Hepatocyte (in vitro differentiated cells): ENCODE data around the gene STARD9. TPM values are rescaled to one million over a fixed set of nuclear protein-coding genes. Genes with fewer than 3 reads are reported as not detected.

Source experiments
- DNase-seq: peaks from one replicate; pipeline ENCODE4 v3.0.0-alpha.2; 2016; ENCODE audit warnings: low spot score
- H2AFZ ChIP-seq: fragments of 200-600 bp; sonication (generic); 2 replicates; pipeline ENCODE4 v1.6.0; 2016; ENCODE audit warnings: antibody characterized with exemption, mild to moderate bottlenecking
- H3K27ac ChIP-seq: fragments of 200-600 bp; sonication (generic); 2 replicates; pipeline ENCODE4 v1.5.1; 2016; ENCODE audit warnings: mild to moderate bottlenecking
- H3K27me3 ChIP-seq: fragments of 200-600 bp; sonication (generic); 2 replicates; pipeline ENCODE4 v1.6.1; 2016
- H3K36me3 ChIP-seq: fragments of 200-600 bp; sonication (generic); replicated peaks from 2 replicates; pipeline ENCODE4 v1.5.1; 2016; ENCODE audit warnings: low read depth; ENCODE audit not compliant: insufficient read depth
- H3K4me1 ChIP-seq: fragments of 200-600 bp; sonication (generic); 2 replicates; pipeline ENCODE4 v1.5.1; 2016; ENCODE audit warnings: mild to moderate bottlenecking, moderate library complexity; ENCODE audit not compliant: insufficient read depth
- H3K4me2 ChIP-seq: fragments of 200-600 bp; sonication (generic); 2 replicates; pipeline ENCODE4 v1.6.0; 2016
- H3K4me3 ChIP-seq: fragments of 200-600 bp; sonication (generic); 2 replicates; pipeline ENCODE4 v1.5.1; 2016; ENCODE audit warnings: mild to moderate bottlenecking
- H3K79me2 ChIP-seq: fragments of 200-600 bp; sonication (generic); 2 replicates; pipeline ENCODE4 v1.6.0; 2017; ENCODE audit warnings: mild to moderate bottlenecking
- H3K9me2 ChIP-seq: fragments of 200-600 bp; sonication (generic); replicated peaks from 2 replicates; pipeline ENCODE4 v1.6.0; 2017; ENCODE audit warnings: mild to moderate bottlenecking; ENCODE audit not compliant: insufficient read depth
- H3K9me3 ChIP-seq: fragments of 200-600 bp; sonication (generic); 2 replicates; pipeline ENCODE4 v1.5.1; 2016; ENCODE audit warnings: low read depth, mild to moderate bottlenecking
- H4K20me1 ChIP-seq: fragments of 200-600 bp; sonication (generic); 2 replicates; pipeline ENCODE4 v1.6.0; 2016; ENCODE audit warnings: mild to moderate bottlenecking; ENCODE audit not compliant: insufficient read depth, poor library complexity, severe bottlenecking
- EZH2 ChIP-seq: fragments of 200-600 bp; sonication (generic); IDR thresholded peaks from 2 replicates; pipeline ENCODE4 v1.6.1; 2016; ENCODE audit warnings: antibody characterized with exemption, mild to moderate bottlenecking, borderline replicate concordance
- EZH2phosphoT487 ChIP-seq: fragments of 200-600 bp; sonication (generic); IDR thresholded peaks from one replicate; pipeline ENCODE4 v1.6.1; 2018; ENCODE audit warnings: antibody characterized with exemption, mild to moderate bottlenecking, low read depth, moderate library complexity; ENCODE audit not compliant: unreplicated experiment, severe bottlenecking
- WGBS: methylation state at CpG from one replicate; pipeline ENCODE4 v1.1.6; 2016; ENCODE audit warnings: low lambda C conversion rate; ENCODE audit errors: missing lambda C conversion rate; 5-methylcytosine and 5-hydroxymethylcytosine counted together
- polyA plus RNA-seq: library from polyadenylated mRNA; unstranded; fragments of >200 nt; fragmentation: Nextera tagmentation; extraction: Ambion mirVana; gene quantifications from 2 replicates; pipeline ENCODE4 v1.2.1, GENCODE V29; 2016
- total RNA-seq: library from RNA; depleted of rRNA; stranded (reverse); fragments of >200 nt; gene quantifications from 2 replicates; pipeline ENCODE4 v1.2.3, GENCODE V29; 2014
- TF ChIP-seq, protein P1 (sequence below): fragments of 200-600 bp; sonication (generic); IDR thresholded peaks from 2 replicates; pipeline ENCODE4 v1.5.1; 2016; ENCODE audit warnings: antibody characterized with exemption, mild to moderate bottlenecking; ENCODE audit not compliant: poor library complexity

The STARD9 gene
- total and polyA plus RNA-seq, 2 experiments from 2014 or later = 0.50 to 3.0 TPM

- no peaks in the 10 kb centered on the region for H3K79me2 ChIP-seq
- no peak overlapping the region for H2AFZ ChIP-seq
- H3K4me1 ChIP-seq = no peaks in the 10 kb centered on the region
- no peaks in the 10 kb centered on the region for H3K9me3 ChIP-seq
- WGBS = 56% methylated on average over 5 of the region's 5 CpGs
- H3K9me2 ChIP-seq = no peaks in the 10 kb centered on the region
- no peak overlapping the region for H3K27ac ChIP-seq
- no peaks in the 10 kb centered on the region for H3K36me3 ChIP-seq
- no peak overlapping the region for H3K4me3 ChIP-seq
- DNase-seq = peak; percentile 80
- no peak overlapping the region for H3K4me2 ChIP-seq
- H3K27me3 ChIP-seq = no peaks in the 10 kb centered on the region
- no peaks in the 10 kb centered on the region for H4K20me1 ChIP-seq
- no peak for TF ChIP-seq EZH2
- TF ChIP-seq, protein P1, sequence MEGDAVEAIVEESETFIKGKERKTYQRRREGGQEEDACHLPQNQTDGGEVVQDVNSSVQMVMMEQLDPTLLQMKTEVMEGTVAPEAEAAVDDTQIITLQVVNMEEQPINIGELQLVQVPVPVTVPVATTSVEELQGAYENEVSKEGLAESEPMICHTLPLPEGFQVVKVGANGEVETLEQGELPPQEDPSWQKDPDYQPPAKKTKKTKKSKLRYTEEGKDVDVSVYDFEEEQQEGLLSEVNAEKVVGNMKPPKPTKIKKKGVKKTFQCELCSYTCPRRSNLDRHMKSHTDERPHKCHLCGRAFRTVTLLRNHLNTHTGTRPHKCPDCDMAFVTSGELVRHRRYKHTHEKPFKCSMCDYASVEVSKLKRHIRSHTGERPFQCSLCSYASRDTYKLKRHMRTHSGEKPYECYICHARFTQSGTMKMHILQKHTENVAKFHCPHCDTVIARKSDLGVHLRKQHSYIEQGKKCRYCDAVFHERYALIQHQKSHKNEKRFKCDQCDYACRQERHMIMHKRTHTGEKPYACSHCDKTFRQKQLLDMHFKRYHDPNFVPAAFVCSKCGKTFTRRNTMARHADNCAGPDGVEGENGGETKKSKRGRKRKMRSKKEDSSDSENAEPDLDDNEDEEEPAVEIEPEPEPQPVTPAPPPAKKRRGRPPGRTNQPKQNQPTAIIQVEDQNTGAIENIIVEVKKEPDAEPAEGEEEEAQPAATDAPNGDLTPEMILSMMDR = peak; percentile 82
Observed at GRCh38 chr15:42650208-42651066, 75.0 kb downstream of the STARD9 start.

GRCh38 chr15:42665827-42666226, 90.4 kb downstream of the STARD9 start:
- Histone ChIP-seq H3K4me2 (no peak overlapping the region), H3K79me2 (no peaks in the 10 kb centered on the region), H3K27me3 (no peaks in the 10 kb centered on the region), H2AFZ (no peak overlapping the region), H4K20me1 (no peaks in the 10 kb centered on the region), H3K4me3 (no peak overlapping the region), H3K27ac (no peak overlapping the region), H3K36me3 (no peaks in the 10 kb centered on the region), H3K4me1 (no peaks in the 10 kb centered on the region), H3K9me3 (no peaks in the 10 kb centered on the region), H3K9me2 (no peaks in the 10 kb centered on the region)
- no peak for DNase-seq
- TF ChIP-seq, protein P1 = no peak
- TF ChIP-seq EZH2phosphoT487 = no peak
- no peak for TF ChIP-seq EZH2
- WGBS = 37% methylated on average over 3 of the region's 3 CpGs

DNA sequence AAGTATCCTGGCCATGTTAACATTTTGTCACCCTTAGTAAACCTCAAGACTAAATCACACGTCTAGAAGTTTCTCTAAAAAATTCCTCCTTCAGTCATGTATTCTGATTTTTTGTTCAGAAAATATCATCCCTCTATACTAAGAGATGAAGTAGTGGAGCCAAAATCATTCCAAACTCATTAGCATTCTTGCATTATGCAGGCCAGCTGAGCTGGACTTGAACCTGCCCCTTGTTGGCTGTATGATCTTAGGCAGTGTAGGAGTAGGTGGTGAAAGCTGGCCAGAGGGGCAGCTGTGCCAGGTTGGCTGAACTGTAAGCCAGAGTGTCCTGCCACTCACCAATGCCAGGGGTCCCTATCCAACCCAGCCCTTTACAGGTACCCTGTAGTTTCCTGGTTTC, 92.4 kb downstream of the STARD9 start:
- Histone ChIP-seq H3K4me2 (no peak overlapping the region), H3K36me3 (no peaks in the 10 kb centered on the region), H2AFZ (no peak overlapping the region), H3K4me1 (peaks cover 3% of the 10 kb centered on the region), H3K9me2 (no peaks in the 10 kb centered on the region), H3K27me3 (no peaks in the 10 kb centered on the region), H3K9me3 (no peaks in the 10 kb centered on the region), H3K79me2 (no peaks in the 10 kb centered on the region), H3K27ac (no peak overlapping the region), H3K4me3 (no peak overlapping the region), H4K20me1 (no peaks in the 10 kb centered on the region)
- no peak for DNase-seq
- no peak for TF ChIP-seq EZH2phosphoT487
- TF ChIP-seq, protein P1 = no peak
- no peak for TF ChIP-seq EZH2
- WGBS = 97% methylated on average over 1 of the region's 1 CpG
